Epithelial cell of proximal tubule (primary cell): ENCODE data around the gene ARID3C. TPM values are rescaled to one million over a fixed set of nuclear protein-coding genes. Genes with fewer than 3 reads are reported as not detected.

Experiments used
- DNase-seq: peaks from one replicate; pipeline ENCODE4 v3.0.0-alpha.2; 2011; ENCODE audit warnings: low read depth
- H3K4me3 ChIP-seq: 2 replicates; pipeline ENCODE4 v1.5.1; 2011; ENCODE audit warnings: low read depth, mild to moderate bottlenecking, low read length
- total RNA-seq: library from RNA; depleted of rRNA; stranded (reverse); fragments of >200 nt; gene quantifications from 2 replicates; pipeline ENCODE4 v1.2.3, GENCODE V29; 2015
- TF ChIP-seq, protein P1 (sequence below): conservative IDR thresholded peaks from 2 replicates; pipeline ENCODE4 v1.5.1; 2012; ENCODE audit warnings: low read depth, mild to moderate bottlenecking, low read length

The ARID3C gene
- total RNA-seq, 1 donor from 2014 or later = not detected

- DNase-seq = no peak
- no peak overlapping the region for H3K4me3 ChIP-seq
- TF ChIP-seq, protein P1, sequence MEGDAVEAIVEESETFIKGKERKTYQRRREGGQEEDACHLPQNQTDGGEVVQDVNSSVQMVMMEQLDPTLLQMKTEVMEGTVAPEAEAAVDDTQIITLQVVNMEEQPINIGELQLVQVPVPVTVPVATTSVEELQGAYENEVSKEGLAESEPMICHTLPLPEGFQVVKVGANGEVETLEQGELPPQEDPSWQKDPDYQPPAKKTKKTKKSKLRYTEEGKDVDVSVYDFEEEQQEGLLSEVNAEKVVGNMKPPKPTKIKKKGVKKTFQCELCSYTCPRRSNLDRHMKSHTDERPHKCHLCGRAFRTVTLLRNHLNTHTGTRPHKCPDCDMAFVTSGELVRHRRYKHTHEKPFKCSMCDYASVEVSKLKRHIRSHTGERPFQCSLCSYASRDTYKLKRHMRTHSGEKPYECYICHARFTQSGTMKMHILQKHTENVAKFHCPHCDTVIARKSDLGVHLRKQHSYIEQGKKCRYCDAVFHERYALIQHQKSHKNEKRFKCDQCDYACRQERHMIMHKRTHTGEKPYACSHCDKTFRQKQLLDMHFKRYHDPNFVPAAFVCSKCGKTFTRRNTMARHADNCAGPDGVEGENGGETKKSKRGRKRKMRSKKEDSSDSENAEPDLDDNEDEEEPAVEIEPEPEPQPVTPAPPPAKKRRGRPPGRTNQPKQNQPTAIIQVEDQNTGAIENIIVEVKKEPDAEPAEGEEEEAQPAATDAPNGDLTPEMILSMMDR = no peak
Measured at GRCh38 chr9:34606190-34606589, 22.7 kb downstream of the ARID3C start.

DNA sequence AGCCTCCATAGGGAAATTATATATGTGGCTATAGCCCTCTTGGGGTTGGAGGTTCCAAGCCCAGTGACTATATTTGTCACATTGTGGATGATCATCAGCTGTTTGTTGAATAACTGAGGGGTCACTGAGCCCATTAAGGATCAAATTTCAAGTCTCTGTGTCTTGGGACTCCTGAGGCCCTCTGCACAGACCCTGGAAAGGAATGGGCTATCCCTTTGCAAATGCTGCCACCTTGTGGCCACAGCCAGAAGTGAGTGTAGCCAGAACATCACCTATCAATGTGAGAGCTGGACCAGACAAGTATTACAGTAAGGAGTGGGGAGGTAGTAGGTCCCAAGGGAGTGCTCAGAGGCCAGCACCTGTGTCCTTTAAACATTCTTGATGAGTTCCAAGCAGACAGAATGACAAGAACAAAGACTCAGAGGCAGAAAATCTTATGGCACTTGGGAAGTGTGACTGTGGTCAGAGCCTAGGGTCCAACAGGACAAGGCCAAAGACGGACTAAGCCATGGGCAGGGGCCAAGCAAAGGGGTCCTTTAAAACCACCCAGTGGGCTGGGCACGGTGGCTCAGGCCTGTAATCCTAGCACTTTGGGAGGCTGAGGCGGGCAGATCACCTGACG, 25.1 kb downstream of the ARID3C start:
- TF ChIP-seq, protein P1 = peak; percentile 96
- DNase-seq = no peak
- no peak overlapping the region for H3K4me3 ChIP-seq

GRCh38 chr9:34601937-34602573, 26.8 kb downstream of the ARID3C start:
- TF ChIP-seq, protein P1 = no peak
- no peak overlapping the region for H3K4me3 ChIP-seq
- no peak for DNase-seq

- TF ChIP-seq, protein P1 = no peak
- DNase-seq = no peak
Measured at GRCh38 chr9:34600908-34601307, 28.0 kb downstream of the ARID3C start.

GRCh38 chr9:34599546-34599945, 29.3 kb downstream of the ARID3C start:
- no peak overlapping the region for H3K4me3 ChIP-seq
- DNase-seq = no peak
- TF ChIP-seq, protein P1 = no peak

More at GRCh38 chr9:34600908-34601307, 28.0 kb downstream of the ARID3C start:
- no peak overlapping the region for H3K4me3 ChIP-seq

- no peak overlapping the region for H3K4me3 ChIP-seq
- TF ChIP-seq, protein P1 = no peak
- no peak for DNase-seq
Measured at GRCh38 chr9:34594177-34594576, 34.7 kb downstream of the ARID3C start.

DNA sequence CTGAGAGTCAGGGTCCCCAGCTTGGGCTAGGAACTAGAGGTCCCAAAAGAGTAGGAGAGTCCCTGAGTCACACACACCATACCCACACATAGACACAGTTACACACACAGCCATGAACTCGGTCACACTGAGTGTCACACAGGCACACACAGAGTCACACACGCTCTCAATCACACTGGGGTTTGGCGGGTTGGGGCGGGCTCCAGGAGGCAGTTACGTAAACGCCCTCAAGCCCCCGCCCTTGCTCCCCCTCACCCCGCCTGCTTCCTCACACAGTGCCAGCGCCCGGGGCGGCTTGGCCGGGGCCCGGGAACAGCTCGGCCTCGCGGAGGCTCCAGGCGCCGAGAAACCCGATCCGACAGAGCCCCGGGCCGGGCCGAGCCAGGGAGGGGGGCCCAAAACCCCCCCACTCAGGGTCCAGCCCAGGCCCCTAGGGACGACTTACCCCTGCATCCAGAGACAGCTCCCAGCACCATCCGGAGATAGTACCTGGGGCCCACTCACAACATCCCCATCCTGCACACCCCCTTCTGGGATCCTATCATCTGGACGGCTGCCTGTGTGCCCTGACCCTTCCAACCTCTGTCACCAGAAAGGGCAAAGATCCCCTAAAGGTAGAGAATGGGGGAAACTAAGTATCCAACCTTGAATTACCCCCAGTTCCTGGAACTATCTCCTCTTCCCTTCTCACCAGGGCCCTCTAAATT, 35.8 kb downstream of the ARID3C start:
- no peak for DNase-seq
- TF ChIP-seq, protein P1 = no peak
- H3K4me3 ChIP-seq = no peak overlapping the region
